Bronchial epithelial cell (primary cell): ENCODE results near the gene ANKRD33B. TPM values are rescaled to one million over a fixed set of nuclear protein-coding genes. Genes with fewer than 3 reads are reported as not detected.

Experiments used
- DNase-seq: peaks from one replicate; pipeline ENCODE4 v3.0.0-alpha.2; 2010; ENCODE audit warnings: low read depth
- FAIRE-seq: peaks from 2 replicates; lab custom pipeline; 2011; peaks lifted over from hg19 to GRCh38; lab: Jason Lieb, UNC
- H3K27me3 ChIP-seq: 2 replicates; pipeline ENCODE4 v1.5.1; 2011; ENCODE audit warnings: low read length; ENCODE audit not compliant: control insufficient read depth, insufficient read depth
- H3K36me3 ChIP-seq: 2 replicates; pipeline ENCODE4 v1.5.1; 2011; ENCODE audit warnings: low read length; ENCODE audit not compliant: control insufficient read depth, insufficient read depth
- H3K4me3 ChIP-seq: 2 replicates; pipeline ENCODE4 v1.5.1; 2011; ENCODE audit warnings: mild to moderate bottlenecking, low read depth, low read length, control low read depth
- total RNA-seq: library from RNA; depleted of rRNA; stranded (reverse); fragments of >200 nt; gene quantifications from 2 replicates; pipeline ENCODE4 v1.2.1, GENCODE V29; 2014
- TF ChIP-seq, protein P1 (sequence below): IDR thresholded peaks from 2 replicates; pipeline ENCODE4 v1.5.1; 2011; ENCODE audit warnings: mild to moderate bottlenecking, moderate library complexity, low read length, control low read depth, inconsistent platforms; ENCODE audit not compliant: insufficient read depth, severe bottlenecking

Gene ANKRD33B
- total RNA-seq, 1 donor from 2014 or later = under 0.01 TPM

DNA sequence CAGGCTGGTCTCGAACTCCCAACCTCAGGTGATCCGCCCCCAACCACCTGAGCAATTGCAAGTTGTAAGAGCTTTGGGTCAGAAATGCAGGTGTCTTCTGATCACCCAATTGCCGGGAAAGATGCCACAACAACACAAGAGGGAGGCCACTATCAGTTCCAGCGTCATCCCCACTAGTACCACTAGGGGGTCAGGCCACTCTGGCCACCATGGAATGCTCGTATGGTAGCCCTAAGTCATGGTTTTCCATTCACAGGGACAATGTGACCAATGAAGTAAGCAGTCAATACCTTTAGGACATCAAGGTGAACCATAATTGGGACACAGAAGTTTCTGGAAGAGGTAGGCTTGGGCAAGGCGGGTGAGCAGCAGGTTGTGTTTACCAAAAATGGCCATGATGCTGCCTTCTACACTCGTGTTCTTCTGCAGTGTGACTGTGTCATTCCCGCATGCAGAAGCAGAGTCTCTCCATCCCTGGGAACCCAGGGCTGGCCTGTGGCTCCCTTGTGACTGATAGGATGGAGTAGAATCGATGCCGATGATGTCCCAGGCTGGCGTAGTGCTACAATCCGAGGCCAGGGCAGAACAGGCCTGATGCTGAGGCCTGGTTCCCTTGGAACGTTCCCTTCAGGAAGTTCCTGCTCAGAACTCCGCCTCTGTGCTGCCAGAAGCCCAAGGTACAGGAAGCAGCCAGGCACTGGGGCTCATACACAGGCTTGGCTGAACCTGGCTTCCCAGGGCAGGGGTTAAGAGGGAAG lies 42.2 kb upstream of the ANKRD33B start:
- H3K4me3 ChIP-seq = no peak overlapping the region
- no peak for DNase-seq
- no peaks in the 10 kb centered on the region for H3K36me3 ChIP-seq
- no peaks in the 10 kb centered on the region for H3K27me3 ChIP-seq
- no peak for FAIRE-seq
- TF ChIP-seq, protein P1, sequence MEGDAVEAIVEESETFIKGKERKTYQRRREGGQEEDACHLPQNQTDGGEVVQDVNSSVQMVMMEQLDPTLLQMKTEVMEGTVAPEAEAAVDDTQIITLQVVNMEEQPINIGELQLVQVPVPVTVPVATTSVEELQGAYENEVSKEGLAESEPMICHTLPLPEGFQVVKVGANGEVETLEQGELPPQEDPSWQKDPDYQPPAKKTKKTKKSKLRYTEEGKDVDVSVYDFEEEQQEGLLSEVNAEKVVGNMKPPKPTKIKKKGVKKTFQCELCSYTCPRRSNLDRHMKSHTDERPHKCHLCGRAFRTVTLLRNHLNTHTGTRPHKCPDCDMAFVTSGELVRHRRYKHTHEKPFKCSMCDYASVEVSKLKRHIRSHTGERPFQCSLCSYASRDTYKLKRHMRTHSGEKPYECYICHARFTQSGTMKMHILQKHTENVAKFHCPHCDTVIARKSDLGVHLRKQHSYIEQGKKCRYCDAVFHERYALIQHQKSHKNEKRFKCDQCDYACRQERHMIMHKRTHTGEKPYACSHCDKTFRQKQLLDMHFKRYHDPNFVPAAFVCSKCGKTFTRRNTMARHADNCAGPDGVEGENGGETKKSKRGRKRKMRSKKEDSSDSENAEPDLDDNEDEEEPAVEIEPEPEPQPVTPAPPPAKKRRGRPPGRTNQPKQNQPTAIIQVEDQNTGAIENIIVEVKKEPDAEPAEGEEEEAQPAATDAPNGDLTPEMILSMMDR = peak; percentile 31

DNA sequence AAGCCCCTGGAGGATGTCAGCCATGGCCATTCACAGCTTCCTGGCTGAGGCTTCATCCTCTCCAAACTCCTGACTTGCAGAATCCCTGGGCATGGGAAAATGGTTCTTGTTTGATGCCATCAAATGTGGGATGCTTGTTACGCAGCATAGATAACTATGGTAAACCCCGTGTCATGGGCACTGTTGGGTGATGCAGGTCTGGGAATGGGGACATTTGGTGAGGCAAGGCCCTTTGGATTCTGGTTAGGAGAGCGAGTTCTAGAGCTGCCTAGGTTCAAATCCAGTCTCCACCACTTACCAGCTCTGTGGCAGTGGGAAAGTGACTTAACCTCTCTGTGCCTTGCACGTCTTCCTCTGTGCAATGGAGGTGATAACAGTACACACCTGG lies 41.7 kb upstream of the ANKRD33B start:
- DNase-seq = no peak
- FAIRE-seq = no peak
- TF ChIP-seq, protein P1 = no peak
- Histone ChIP-seq H3K27me3 (no peaks in the 10 kb centered on the region), H3K4me3 (no peak overlapping the region), H3K36me3 (no peaks in the 10 kb centered on the region)

DNA sequence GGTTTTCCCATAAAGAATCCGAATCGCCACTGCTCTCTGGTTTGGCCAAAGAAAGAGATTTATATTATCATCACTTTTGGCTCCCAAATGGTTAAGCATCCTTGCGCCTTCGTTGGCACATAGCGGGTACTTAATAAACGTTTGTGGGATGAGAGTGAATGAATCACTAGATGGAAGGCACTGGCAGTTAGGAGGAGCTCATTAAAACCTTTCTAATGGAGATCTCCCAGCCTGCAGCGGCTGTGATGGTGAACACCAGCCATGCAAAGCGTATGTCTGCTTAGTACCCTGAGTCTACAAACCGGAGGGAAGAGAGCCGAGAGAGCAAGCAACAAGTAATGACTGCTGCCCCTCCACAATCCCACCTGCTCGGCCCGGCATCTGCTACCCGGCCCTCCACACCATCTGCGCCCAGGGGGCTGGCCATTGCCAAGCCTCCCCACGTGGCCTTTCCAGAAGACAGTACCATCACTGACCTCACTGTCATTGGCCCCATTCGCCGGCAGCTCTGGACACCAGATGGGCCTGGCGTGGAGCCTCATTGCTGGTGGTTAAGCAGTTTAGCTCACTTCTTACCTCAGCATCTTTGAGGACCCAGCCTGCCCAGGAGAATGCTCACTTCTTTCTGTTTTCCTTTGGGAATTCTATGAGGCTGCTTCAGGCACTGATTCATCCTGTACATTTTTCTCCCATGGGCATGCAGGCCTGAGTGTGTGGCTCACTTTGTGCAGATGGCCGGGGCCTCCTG lies 39.3 kb upstream of the ANKRD33B start:
- H3K27me3 ChIP-seq = no peaks in the 10 kb centered on the region
- FAIRE-seq (no peak), DNase-seq (no peak)
- no peak overlapping the region for H3K4me3 ChIP-seq
- TF ChIP-seq, protein P1 = no peak
- H3K36me3 ChIP-seq = no peaks in the 10 kb centered on the region

DNA sequence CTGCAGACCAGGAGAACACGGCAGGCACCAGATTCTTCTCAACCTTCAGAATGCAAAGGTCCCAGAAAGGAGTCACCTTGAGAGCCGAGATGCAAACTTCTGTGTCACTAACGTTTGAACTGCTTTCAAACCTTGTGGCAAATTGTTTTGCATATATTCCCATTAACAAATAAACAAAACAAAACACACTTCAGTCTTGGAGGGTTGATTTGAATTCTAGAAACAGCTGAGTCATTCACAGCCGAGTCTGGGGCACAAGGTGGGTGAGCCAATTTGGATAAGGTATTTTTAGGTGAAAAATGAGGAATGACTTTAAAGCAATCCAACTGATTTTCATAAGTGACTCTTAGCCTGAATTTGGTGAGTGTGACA lies 38.8 kb upstream of the ANKRD33B start:
- DNase-seq (no peak), FAIRE-seq (no peak)
- Histone ChIP-seq H3K4me3 (no peak overlapping the region), H3K36me3 (no peaks in the 10 kb centered on the region), H3K27me3 (no peaks in the 10 kb centered on the region)
- TF ChIP-seq, protein P1 = no peak

DNA sequence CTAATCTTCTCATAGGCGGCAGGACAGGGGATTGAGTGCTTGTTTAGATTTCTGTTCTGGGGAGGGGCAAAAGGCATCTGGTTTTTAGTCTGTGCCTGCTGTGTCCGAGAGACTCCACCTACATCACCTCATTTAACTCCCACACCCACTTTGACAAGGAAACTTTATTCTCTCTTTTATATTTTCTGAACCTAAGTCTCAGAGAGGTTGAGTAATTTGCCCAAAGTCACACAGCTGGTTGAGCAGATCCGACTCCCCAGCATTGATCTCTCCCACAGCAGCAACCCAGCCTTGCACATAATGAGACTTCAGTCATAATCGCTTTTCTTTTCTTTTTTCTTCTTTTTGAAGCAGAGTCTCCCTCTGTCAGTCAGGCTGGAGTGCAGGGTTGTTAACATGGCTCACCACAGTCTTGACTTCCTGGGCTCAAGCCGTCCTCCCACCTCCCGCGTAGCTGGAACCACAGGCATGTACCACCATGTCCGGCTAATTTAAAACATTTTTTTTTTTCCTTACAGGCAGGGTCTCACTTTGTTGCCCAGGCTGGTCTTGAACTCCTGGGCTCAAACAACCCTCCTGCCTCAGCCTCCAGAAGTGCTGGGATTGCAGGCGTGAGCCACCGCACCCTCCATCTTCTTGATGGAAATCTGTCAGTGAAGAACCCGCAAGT lies 36.5 kb upstream of the ANKRD33B start:
- FAIRE-seq = no peak
- DNase-seq = no peak

More for the DNA sequence above, 36.5 kb upstream of the ANKRD33B start:
- H3K27me3 ChIP-seq = no peaks in the 10 kb centered on the region
- no peak overlapping the region for H3K4me3 ChIP-seq
- H3K36me3 ChIP-seq = no peaks in the 10 kb centered on the region
- TF ChIP-seq, protein P1 = no peak
